ENCODE measurements around the gene CALHM2.

Gene CALHM2

GRCh38 chr10:103466734-103467133 is 14.6 kb upstream of the CALHM2 start:
- no peak for DNase-seq (ENCODE audit: extremely low read depth, low read depth)
- no peak for TF ChIP-seq CTCF (IDR thresholded peaks at IDR 0.05; ENCODE audit: low read depth, low read length)

- no peak for DNase-seq (ENCODE audit: extremely low read depth, low read depth)
- no peak for TF ChIP-seq CTCF (IDR thresholded peaks at IDR 0.05; ENCODE audit: low read depth, low read length)
These were observed 13.4 kb upstream of the CALHM2 start for GRCh38 chr10:103465411-103466179.

- no peak for DNase-seq (ENCODE audit: extremely low read depth, low read depth)
- no peak for TF ChIP-seq CTCF (IDR thresholded peaks at IDR 0.05; ENCODE audit: low read depth, low read length)
These were observed 11.3 kb upstream of the CALHM2 start for GRCh38 chr10:103463499-103463898.

GRCh38 chr10:103459615-103460014 is 7.4 kb upstream of the CALHM2 start:
- TF ChIP-seq CTCF (IDR thresholded peaks at IDR 0.05; ENCODE audit: low read depth, low read length) = no peak
- DNase-seq (ENCODE audit: extremely low read depth, low read depth) = no peak

- no peak for DNase-seq (ENCODE audit: extremely low read depth, low read depth)
- no peak for TF ChIP-seq CTCF (IDR thresholded peaks at IDR 0.05; ENCODE audit: low read depth, low read length)
These were observed 6.5 kb upstream of the CALHM2 start, which contains the start of gene CALHM1 for GRCh38 chr10:103458720-103459119. CALHM1 (minus strand) TSS chr10:103458900; CDS start chr10:103458751, 149 bp downstream.

GRCh38 chr10:103457896-103458583 is 5.9 kb upstream of the CALHM2 start:
- no peak for TF ChIP-seq CTCF (IDR thresholded peaks at IDR 0.05; ENCODE audit: low read depth, low read length)
- DNase-seq (ENCODE audit: extremely low read depth, low read depth) = no peak

GRCh38 chr10:103457176-103457712 is 5.1 kb upstream of the CALHM2 start:
- no peak for DNase-seq (ENCODE audit: extremely low read depth, low read depth)
- TF ChIP-seq CTCF (IDR thresholded peaks at IDR 0.05; ENCODE audit: low read depth, low read length) = no peak

Measured in AG09319 (cell line).